WTC11 (cell line): ENCODE data around the gene ZC2HC1C. TPM values are rescaled to one million over a fixed set of nuclear protein-coding genes. Genes with fewer than 3 reads are reported as not detected.

Experiments
- ATAC-seq: fragments of 200-7000 bp; cut with Tn5 transposase; 2 replicates; pipeline ENCODE4 v1.10.0; 2021; ENCODE audit warnings: mild to moderate bottlenecking, moderate library complexity
- CTCF ChIA-PET: fragments of 300-600 bp; sonication (Branson Sonifier 250); formaldehyde crosslinking; loops from one replicate; lab custom pipeline; 2021; ENCODE audit warnings: antibody characterized with exemption; lab: Charles Lee
- POLR2A ChIA-PET: fragments of 350-600 bp; sonication (Branson Sonifier 250); formaldehyde crosslinking; loops from one replicate; lab custom pipeline; 2021; ENCODE audit warnings: antibody characterized with exemption; lab: Charles Lee
- DNase-seq: peaks from one replicate; pipeline ENCODE4 v3.0.0; 2021; ENCODE audit warnings: low spot score
- H3K27ac Mint-ChIP-seq: 2 replicates; pipeline ENCODE4 v1.8.0; 2021; ENCODE audit warnings: mixed read lengths
- H3K27me3 Mint-ChIP-seq: 2 replicates; pipeline ENCODE4 v1.8.0; 2021; ENCODE audit warnings: low read depth, mild to moderate bottlenecking, moderate library complexity, mixed read lengths
- H3K36me3 Mint-ChIP-seq: 2 replicates; pipeline ENCODE4 v1.8.0; 2021; ENCODE audit warnings: mixed read lengths
- H3K4me1 Mint-ChIP-seq: 2 replicates; pipeline ENCODE4 v1.8.0; 2022; ENCODE audit warnings: mixed read lengths
- H3K4me3 Mint-ChIP-seq: 2 replicates; pipeline ENCODE4 v1.8.0; 2021; ENCODE audit warnings: mild to moderate bottlenecking, moderate library complexity, mixed read lengths
- H3K9me3 Mint-ChIP-seq: 2 replicates; pipeline ENCODE4 v1.8.0; 2021; ENCODE audit warnings: mixed read lengths
- ATF2 ChIP-seq: sonication (generic); formaldehyde crosslinking; IDR thresholded peaks from 2 replicates; pipeline ENCODE4 v1.8.1; 2022; ENCODE audit warnings: low read depth, missing genetic modification reagents, borderline replicate concordance
- CTCF ChIP-seq: fragments of 200-600 bp; IDR thresholded peaks from 2 replicates; pipeline ENCODE4 v1.8.0; 2022; ENCODE audit warnings: antibody characterized with exemption
- EMX1 ChIP-seq: fragments of 250-450 bp; sonication (Bioruptor Pico); IDR thresholded peaks from 2 replicates; pipeline ENCODE4 v1.8.0; 2021; ENCODE audit warnings: mild to moderate bottlenecking
- HMGXB4 ChIP-seq: sonication (generic); formaldehyde crosslinking; IDR thresholded peaks from 2 replicates; pipeline ENCODE4 v1.8.1; 2023; ENCODE audit warnings: mild to moderate bottlenecking, moderate library complexity, missing genetic modification reagents
- MAX ChIP-seq: sonication (generic); formaldehyde crosslinking; IDR thresholded peaks from 2 replicates; pipeline ENCODE4 v1.8.0; 2022; ENCODE audit warnings: mild to moderate bottlenecking, missing genetic modification reagents
- NR3C1 ChIP-seq: sonication (generic); formaldehyde crosslinking; conservative IDR thresholded peaks from 2 replicates; pipeline ENCODE4 v1.8.1; 2023; ENCODE audit warnings: low read depth, mild to moderate bottlenecking, missing genetic modification reagents
- PREB ChIP-seq: sonication (generic); formaldehyde crosslinking; IDR thresholded peaks from 2 replicates; pipeline ENCODE4 v1.8.1; 2022; ENCODE audit warnings: mild to moderate bottlenecking, missing genetic modification reagents, moderate library complexity, borderline replicate concordance
- SMAD3 ChIP-seq: sonication (generic); formaldehyde crosslinking; IDR thresholded peaks from 2 replicates; pipeline ENCODE4 v1.8.0; 2022; ENCODE audit warnings: missing genetic modification reagents, mild to moderate bottlenecking, borderline replicate concordance
- TCF7 ChIP-seq: sonication (generic); formaldehyde crosslinking; IDR thresholded peaks from 2 replicates; pipeline ENCODE4 v1.8.0; 2022; ENCODE audit warnings: mild to moderate bottlenecking, low read depth, missing genetic modification reagents, moderate library complexity
- USF2 ChIP-seq: sonication (generic); formaldehyde crosslinking; IDR thresholded peaks from 2 replicates; pipeline ENCODE4 v1.8.1; 2023; ENCODE audit warnings: mild to moderate bottlenecking, missing genetic modification reagents, moderate library complexity
- ZMAT4 ChIP-seq: fragments of 250-450 bp; sonication (Bioruptor Pico); IDR thresholded peaks from 2 replicates; pipeline ENCODE4 v1.9.0; 2021; ENCODE audit warnings: mild to moderate bottlenecking
- ZNF219 ChIP-seq: sonication (generic); formaldehyde crosslinking; IDR thresholded peaks from 2 replicates; pipeline ENCODE4 v1.8.0; 2023; ENCODE audit warnings: missing genetic modification reagents, mild to moderate bottlenecking, borderline replicate concordance
- ZNF263 ChIP-seq: sonication (generic); formaldehyde crosslinking; IDR thresholded peaks from 2 replicates; pipeline ENCODE4 v1.8.1; 2022; ENCODE audit warnings: low read depth, mild to moderate bottlenecking, moderate library complexity, missing genetic modification reagents
- total RNA-seq: library from RNA; stranded (reverse); gene quantifications from 3 replicates; pipeline ENCODE4 v1.2.3, GENCODE V29; 2021

ZC2HC1C gene
- total RNA-seq, 1 experiment from 2014 or later, result 1.6 TPM

- TF ChIP-seq HMGXB4 (CRISPR knock-in tag) (peak; percentile 75; the same call in 1 of the 2 replicates), TCF7 (no peak), ATF2 (CRISPR knock-in tag) (no peak), ZMAT4 (CRISPR knock-in tag) (no peak), ZNF219 (CRISPR knock-in tag) (no peak), SMAD3 (CRISPR knock-in tag) (no peak), NR3C1 (no peak), EMX1 (CRISPR knock-in tag) (no peak), ZNF263 (CRISPR knock-in tag) (no peak), PREB (0 out of 2 replicates have a peak, but pooled peaks have one; percentile 52), USF2 (peak; percentile 60), MAX (CRISPR knock-in tag) (peak; percentile 88)
Measured at GRCh38 chr14:75069121-75069810, at the start of gene ZC2HC1C (continued).

GRCh38 chr14:75022655-75023054 lies 46.8 kb upstream of the ZC2HC1C start:
- POLR2A ChIA-PET, result no interaction called here
- no peaks in the 10 kb centered on the region for H3K4me1 Mint-ChIP-seq
- no peak overlapping the region for H3K27ac Mint-ChIP-seq
- DNase-seq, result peak; percentile 48
- H3K36me3 Mint-ChIP-seq, result peaks cover 23% of the 10 kb centered on the region
- H3K27me3 Mint-ChIP-seq, result no peaks in the 10 kb centered on the region
- CTCF ChIA-PET, result interaction anchor here (0.6 to 6.2 kb wide), 24 partner anchors 13 to 218 kb away, joined by 3 to 40 read pairs (median 4); partner anchors contain the start of genes ACYP1, PGF, RPS6KL1 and ZC2HC1C
- no peaks in the 10 kb centered on the region for H3K9me3 Mint-ChIP-seq
- ATAC-seq, result peak; percentile 83
- no peak overlapping the region for H3K4me3 Mint-ChIP-seq
- no peak for TF ChIP-seq USF2
- peak; percentile 17; the same call in 1 of the 2 replicates for TF ChIP-seq CTCF
